SU-DHL-6 (cell line): ENCODE data around the gene KIF2A.

Experiments
- H2AFZ ChIP-seq: fragments of 200-600 bp; sonication (generic); 2 replicates; pipeline ENCODE4 v1.6.1; 2014; ENCODE audit warnings: low read depth, mild to moderate bottlenecking, moderate library complexity, mixed read lengths, antibody characterized with exemption, low read length; ENCODE audit not compliant: severe bottlenecking
- H3F3A ChIP-seq: fragments of 200-600 bp; shearing (Covaris generic); 2 replicates; pipeline ENCODE4 v1.6.0; 2016; ENCODE audit warnings: antibody characterized with exemption, mild to moderate bottlenecking; ENCODE audit not compliant: insufficient read depth
- H3K27ac ChIP-seq: fragments of 200-600 bp; sonication (generic); 2 replicates; pipeline ENCODE4 v1.5.1; 2016; ENCODE audit warnings: low read depth, mild to moderate bottlenecking, low read length, moderate library complexity, mixed read lengths
- H3K27me3 ChIP-seq: fragments of 200-600 bp; sonication (generic), shearing (Covaris generic); 2 replicates; pipeline ENCODE4 v1.6.0; 2014; ENCODE audit warnings: mild to moderate bottlenecking, low read length
- H3K36me3 ChIP-seq: fragments of 200-600 bp; sonication (generic); 2 replicates; pipeline ENCODE4 v1.6.1; 2014; ENCODE audit warnings: mild to moderate bottlenecking, low read length, mixed read lengths
- H3K4me2 ChIP-seq: fragments of 300-600, 200-600 bp; shearing (Covaris generic), sonication (generic); 2 replicates; pipeline ENCODE4 v1.6.0; 2014; ENCODE audit warnings: low read length, low read depth, mild to moderate bottlenecking; ENCODE audit not compliant: poor library complexity, severe bottlenecking
- H3K4me3 ChIP-seq: fragments of 200-600 bp; sonication (generic); 2 replicates; pipeline ENCODE4 v1.5.1; 2014; ENCODE audit warnings: antibody characterized with exemption, low read length, mild to moderate bottlenecking, mixed read lengths; ENCODE audit not compliant: insufficient read depth, poor library complexity, severe bottlenecking
- H3K79me2 ChIP-seq: fragments of 200-600 bp; sonication (generic); 2 replicates; pipeline ENCODE4 v1.6.1; 2014; ENCODE audit warnings: mild to moderate bottlenecking, low read length, moderate library complexity; ENCODE audit not compliant: insufficient read depth
- H3K9ac ChIP-seq: fragments of 200-600 bp; sonication (generic); 2 replicates; pipeline ENCODE4 v1.7.0; 2014; ENCODE audit warnings: mild to moderate bottlenecking, low read length
- H3K9me2 ChIP-seq: fragments of 200-600 bp; sonication (generic); replicated peaks from 2 replicates; pipeline ENCODE4 v1.6.1; 2014; ENCODE audit warnings: low read length; ENCODE audit not compliant: insufficient read depth
- H3K9me3 ChIP-seq: fragments of 200-600 bp; sonication (generic); 2 replicates; pipeline ENCODE4 v1.6.1; 2014; ENCODE audit warnings: low read length, mixed read lengths; ENCODE audit not compliant: insufficient read depth
- H4K20me1 ChIP-seq: fragments of 200-600 bp; sonication (generic); 2 replicates; pipeline ENCODE4 v1.6.1; 2014; ENCODE audit warnings: low read depth, mild to moderate bottlenecking, antibody characterized with exemption, low read length, moderate library complexity, mixed read lengths
- CTCF ChIP-seq: fragments of 200-600 bp; sonication (generic); IDR thresholded peaks from one replicate; pipeline ENCODE4 v1.5.1; 2017; ENCODE audit warnings: antibody characterized with exemption, mild to moderate bottlenecking, low read length, moderate library complexity; ENCODE audit not compliant: insufficient read depth, poor library complexity, severe bottlenecking
- EZH2phosphoT487 ChIP-seq: fragments of 200-600 bp; sonication (generic), shearing (Covaris generic); conservative IDR thresholded peaks from 2 replicates; pipeline ENCODE4 v1.6.1; 2018; ENCODE audit warnings: mild to moderate bottlenecking, antibody characterized with exemption, low read length, moderate library complexity, mixed read lengths

Gene KIF2A

GRCh38 chr5:62369039-62369438, 63.0 kb downstream of the KIF2A start:
- peaks cover 55% of the 10 kb centered on the region; the same call in 1 of the 2 replicates for H3K36me3 ChIP-seq
- TF ChIP-seq CTCF = no peak
- no peak for TF ChIP-seq EZH2phosphoT487

GRCh38 chr5:62371409-62371808, 65.4 kb downstream of the KIF2A start:
- H3K4me2 ChIP-seq = no peak overlapping the region
- no peaks in the 10 kb centered on the region for H3K9me3 ChIP-seq
- no peak overlapping the region for H2AFZ ChIP-seq
- no peak overlapping the region for H3K9ac ChIP-seq
- no peak for TF ChIP-seq CTCF
- no peak for TF ChIP-seq EZH2phosphoT487
- H4K20me1 ChIP-seq = no peaks in the 10 kb centered on the region
- H3F3A ChIP-seq = peaks cover 5% of the 10 kb centered on the region; the same call in 1 of the 2 replicates
- no peaks in the 10 kb centered on the region for H3K79me2 ChIP-seq
- H3K9me2 ChIP-seq = no peaks in the 10 kb centered on the region
- no peak overlapping the region for H3K27ac ChIP-seq
- H3K36me3 ChIP-seq = peaks cover 54% of the 10 kb centered on the region; the same call in 1 of the 2 replicates
- H3K4me3 ChIP-seq = no peak overlapping the region
- H3K27me3 ChIP-seq = no peaks in the 10 kb centered on the region

More at GRCh38 chr5:62369039-62369438, 63.0 kb downstream of the KIF2A start:
- H3K27me3 ChIP-seq = no peaks in the 10 kb centered on the region
- no peak overlapping the region for H3K27ac ChIP-seq
- no peak overlapping the region for H3K4me3 ChIP-seq
- H3K79me2 ChIP-seq = no peaks in the 10 kb centered on the region
- H3K9me3 ChIP-seq = no peaks in the 10 kb centered on the region
- peaks cover 10% of the 10 kb centered on the region; the same call in 1 of the 2 replicates for H3F3A ChIP-seq
- no peak overlapping the region for H3K4me2 ChIP-seq
- H3K9ac ChIP-seq = no peak overlapping the region
- H3K9me2 ChIP-seq = no peaks in the 10 kb centered on the region
- no peak overlapping the region for H2AFZ ChIP-seq
- H4K20me1 ChIP-seq = no peaks in the 10 kb centered on the region

GRCh38 chr5:62372600-62372999, 66.6 kb downstream of the KIF2A start:
- Histone ChIP-seq H3K4me3 (no peak overlapping the region), H3K4me2 (no peak overlapping the region), H3K36me3 (peaks cover 58% of the 10 kb centered on the region; the same call in 1 of the 2 replicates)

More at GRCh38 chr5:62372600-62372999, 66.6 kb downstream of the KIF2A start:
- Histone ChIP-seq H3K27ac (no peak overlapping the region), H4K20me1 (no peaks in the 10 kb centered on the region), H3K9ac (no peak overlapping the region), H3F3A (peaks cover 5% of the 10 kb centered on the region; the same call in 1 of the 2 replicates), H3K9me3 (no peaks in the 10 kb centered on the region), H3K27me3 (no peaks in the 10 kb centered on the region), H2AFZ (no peak overlapping the region), H3K9me2 (no peaks in the 10 kb centered on the region), H3K79me2 (no peaks in the 10 kb centered on the region)
- no peak for TF ChIP-seq CTCF
- no peak for TF ChIP-seq EZH2phosphoT487
